Adrenal gland (tissue), 12 donors: ENCODE measurements around the gene WNT2. TPM values are rescaled to one million over a fixed set of nuclear protein-coding genes. Genes with fewer than 3 reads are reported as not detected.

Experiments used
- DNase-seq, 7 donors: peaks; one replicate each; pipeline ENCODE4 v3.0.0-alpha.2; 2019 to 2020
- H3K27ac ChIP-seq, 5 donors: fragments of 200-600 bp; sonication (generic) in 4 of 5; 1 replicate in 3 of 5; 2 replicates in 2 of 5; pipeline versions ENCODE4 v1.5.1 to v1.8.0; 2016 to 2020; ENCODE audit warnings: mild to moderate bottlenecking in 1 of 5
- H3K27me3 ChIP-seq: fragments of 200-600 bp; 2 replicates; pipeline ENCODE4 v1.8.0; 2021
- H3K36me3 ChIP-seq, 2 donors: fragments of 200-600 bp; replicated peaks in 1 of 2; 1 replicate in 1 of 2; 2 replicates in 1 of 2; pipeline versions ENCODE4 v1.5.1 to v1.8.0; 2018 to 2022
- H3K4me1 ChIP-seq, 2 donors: fragments of 200-600 bp; replicated peaks in 1 of 2; 1 replicate in 1 of 2; 2 replicates in 1 of 2; pipeline versions ENCODE4 v1.5.1 to v1.8.0; 2018 to 2021
- H3K4me3 ChIP-seq, 4 donors: fragments of 200-600 bp; sonication (generic) in 3 of 4; one replicate each; pipeline ENCODE4 v1.5.1; 2016 to 2018
- H3K9me3 ChIP-seq, 3 donors: fragments of 200-600 bp; sonication (generic) in 1 of 3; replicated peaks in 1 of 3; 1 replicate in 2 of 3; 2 replicates in 1 of 3; pipeline versions ENCODE4 v1.5.1 to v1.8.0; 2016 to 2021
- CTCF ChIP-seq, 6 experiments: fragments of 450-650 bp in 4 of 6; fragments of 200-600 bp in 2 of 6; sonication (generic) in 1 of 6; IDR thresholded peaks; 1 replicate in 5 of 6; 2 replicates in 1 of 6; pipeline versions ENCODE4 v1.5.1 to v1.8.0; 2016 to 2021; ENCODE audit warnings: antibody characterized with exemption in 6 of 6, mild to moderate bottlenecking in 2 of 6, moderate library complexity in 1 of 6
- POLR2A ChIP-seq, 2 donors: fragments of 450-650 bp; IDR thresholded peaks; one replicate each; pipeline ENCODE4 v1.6.1; 2017; ENCODE audit warnings: antibody characterized with exemption in 2 of 2, mild to moderate bottlenecking in 2 of 2, moderate library complexity in 1 of 2
- WGBS, 4 donors: extraction: QIAGEN DNeasy Blood & Tissue Kit in 2 of 4; methylation state at CpG; one replicate each; pipeline versions ENCODE4 v1.1.5 to v1.1.7; 2013 to 2017; 5-methylcytosine and 5-hydroxymethylcytosine counted together
- intact Hi-C, 2 donors: fragments of 100-400 bp; cut with DNase I; formaldehyde crosslinking; loops; one replicate each; pipeline versions ENCODE4 v1.14.1 to v1.15.0; 2022 to 2023
- polyA plus RNA-seq, 3 donors: library from polyadenylated mRNA; stranded (reverse); fragments of 200-250 nt in 2 of 3; fragments of 350-450 nt in 1 of 3; fragmentation: Illumina TruSeq in 1 of 3; extraction: RNeasy Lipid Tissue Mini Kit (QIAGEN cat#74804) in 1 of 3; gene quantifications; one replicate each; pipeline ENCODE4 v1.2.3, GENCODE V29; 2013 to 2014
- total RNA-seq, 9 donors: library from RNA; depleted of rRNA in 4 of 9; stranded (reverse); fragments of >200 nt in 4 of 9; fragments of 120-200 nt in 1 of 9; fragmentation: NEBNext Ultra II Directional in 1 of 9; extraction: Animal tissue kit (Norgen Biotek cat#: 25700) in 1 of 9; gene quantifications; one replicate each; pipeline versions ENCODE4 v1.1.0 to v1.2.4, GENCODE V29; 2013 to 2023
- donor health status: healthy with polysubstance abuse.
- donor health status: Bipolar disorder and iron deficiency.
- donor health status: DM: yes; HTN: yes; CAD: no.
- donor health status: DM: no; HTN: no; CAD: no.
- donor health status: DM: no; HTN: no; CAD: no.
- donor health status: DM: yes; HTN: yes; CAD: no.

Gene WNT2
- total and polyA plus RNA-seq, 12 donors = 0.07 to 0.72 (median 0.28) TPM; not detected in 9

- TF ChIP-seq POLR2A (IDR thresholded peaks at IDR 0.05) (no peak), CTCF (IDR thresholded peaks at IDR 0.05) (no peak)
- Histone ChIP-seq H3K27me3 (no peaks in the 10 kb centered on the region), H3K9me3 (no peaks in the 10 kb centered on the region), H3K27ac (no peak overlapping the region), H3K36me3 (no peaks in the 10 kb centered on the region), H3K4me3 (no peak overlapping the region), H3K4me1 (no peaks in the 10 kb centered on the region)
- WGBS, 4 donors = 93 to 100% (median 96%) methylated on average over 2 to 3 of the region's 3 CpGs
- intact Hi-C loops = no loop called here
- DNase-seq = no peak
Observed at GRCh38 chr7:117231047-117231359, 91.9 kb downstream of the WNT2 start.

- 87 to 91% (median 90%) methylated on average over 4 of the region's 4 CpGs for WGBS, 4 donors
Observed at GRCh38 chr7:117230276-117231046, 92.4 kb downstream of the WNT2 start.

DNA sequence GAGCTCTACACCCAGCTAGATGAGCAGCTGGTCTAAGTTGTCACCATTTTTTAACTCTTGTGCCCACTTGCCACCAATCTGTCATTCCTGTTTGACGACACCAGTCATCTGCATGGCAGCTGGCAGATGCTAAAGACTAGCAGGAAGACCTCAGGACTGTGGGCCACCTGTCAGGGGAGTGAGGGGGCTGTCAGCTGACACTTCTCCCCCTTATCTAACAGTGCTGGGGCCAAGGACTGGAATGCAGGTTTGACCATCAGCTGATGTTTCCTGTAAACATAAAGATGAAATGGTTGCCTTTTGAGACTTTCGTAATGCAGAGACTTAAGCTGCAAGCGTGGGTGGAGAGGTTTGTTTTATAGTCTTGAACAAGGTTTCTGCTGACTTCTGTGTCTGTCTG is 93.5 kb downstream of the WNT2 start:
- H3K4me1 ChIP-seq = no peaks in the 10 kb centered on the region
- no peaks in the 10 kb centered on the region for H3K27me3 ChIP-seq
- DNase-seq = no peak
- no peak overlapping the region for H3K27ac ChIP-seq
- intact Hi-C loops = no loop called here
- no peaks in the 10 kb centered on the region for H3K36me3 ChIP-seq
- no peaks in the 10 kb centered on the region for H3K9me3 ChIP-seq
- H3K4me3 ChIP-seq = no peak overlapping the region
- WGBS, 4 donors = 97 to 100% (median 97%) methylated on average over 3 of the region's 3 CpGs
- TF ChIP-seq POLR2A (IDR thresholded peaks at IDR 0.05) (no peak), CTCF (IDR thresholded peaks at IDR 0.05) (no peak)

More at GRCh38 chr7:117230276-117231046, 92.4 kb downstream of the WNT2 start:
- TF ChIP-seq CTCF (IDR thresholded peaks at IDR 0.05) (no peak), POLR2A (IDR thresholded peaks at IDR 0.05) (no peak)
- H3K4me1 ChIP-seq = no peaks in the 10 kb centered on the region
- no peak overlapping the region for H3K4me3 ChIP-seq
- no peak overlapping the region for H3K27ac ChIP-seq
- no peaks in the 10 kb centered on the region for H3K9me3 ChIP-seq
- no peaks in the 10 kb centered on the region for H3K27me3 ChIP-seq
- DNase-seq = no peak
- intact Hi-C loops = no loop called here
- H3K36me3 ChIP-seq = no peaks in the 10 kb centered on the region

DNA sequence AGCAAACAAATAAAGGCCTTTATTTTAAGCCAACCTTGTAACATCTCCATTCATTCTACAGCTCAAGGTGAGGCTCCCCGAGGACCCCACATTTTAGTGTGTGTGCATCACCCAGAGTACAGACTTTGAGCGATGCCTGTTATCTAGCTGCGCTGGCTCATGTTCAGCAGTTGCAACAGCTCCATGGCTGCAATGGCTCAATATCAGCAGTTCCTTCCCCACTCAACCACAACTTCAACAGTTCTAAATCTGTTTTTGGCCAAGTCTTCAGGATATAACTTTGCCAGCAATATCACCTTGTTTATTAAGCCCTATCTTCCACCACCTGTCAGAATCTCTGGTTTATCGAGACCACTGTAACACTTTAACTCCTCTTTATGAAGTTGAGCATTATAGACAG is 95.8 kb downstream of the WNT2 start:
- intact Hi-C loops = no loop called here
- H3K27me3 ChIP-seq = no peaks in the 10 kb centered on the region

More for the DNA sequence above, 95.8 kb downstream of the WNT2 start:
- 80 to 83% (median 81%) methylated on average over 4 of the region's 4 CpGs for WGBS, 4 donors
- H3K9me3 ChIP-seq = no peaks in the 10 kb centered on the region
- H3K27ac ChIP-seq = no peak overlapping the region
- H3K36me3 ChIP-seq = no peaks in the 10 kb centered on the region
- no peak for DNase-seq
- TF ChIP-seq CTCF (IDR thresholded peaks at IDR 0.05) = no peak
- no peak for TF ChIP-seq POLR2A (IDR thresholded peaks at IDR 0.05)
- H3K4me3 ChIP-seq = no peak overlapping the region
- H3K4me1 ChIP-seq = no peaks in the 10 kb centered on the region
